Mucosa of descending colon (tissue), 3 donors: ENCODE results near the gene GLYATL3. TPM values are rescaled to one million over a fixed set of nuclear protein-coding genes. Genes with fewer than 3 reads are reported as not detected.

ENCODE experiments used
- ATAC-seq: fragments of 200-7000 bp; cut with Tn5 transposase; one replicate; pipeline ENCODE4 v1.9.1; 2020; ENCODE audit warnings: mild to moderate bottlenecking, moderate library complexity
- DNase-seq, 3 donors: peaks; one replicate each; pipeline ENCODE4 v3.0.0-alpha.2; 2020
- H3K36me3 ChIP-seq: fragments of 200-600 bp; one replicate; pipeline ENCODE4 v1.8.0; 2021; ENCODE audit warnings: low read depth, mild to moderate bottlenecking
- H3K4me1 ChIP-seq: fragments of 200-600 bp; one replicate; pipeline ENCODE4 v1.8.0; 2021; ENCODE audit warnings: low read depth, mild to moderate bottlenecking
- H3K4me3 ChIP-seq: fragments of 200-600 bp; one replicate; pipeline ENCODE4 v1.8.0; 2021; ENCODE audit warnings: mild to moderate bottlenecking
- H3K9me3 ChIP-seq: fragments of 200-600 bp; one replicate; pipeline ENCODE4 v1.8.0; 2021; ENCODE audit warnings: mild to moderate bottlenecking
- CTCF ChIP-seq: fragments of 200-600 bp; IDR thresholded peaks from one replicate; pipeline ENCODE4 v1.8.0; 2022; ENCODE audit warnings: antibody characterized with exemption, mild to moderate bottlenecking
- intact Hi-C, 2 donors: fragments of 100-400 bp; cut with DNase I in 1 of 2; cut with micrococcal nuclease in 1 of 2; formaldehyde crosslinking; loops; one replicate each; pipeline versions ENCODE4 v1.11.0 to v1.11.1; 2022; cut with DNase I, micrococcal nuclease
- total RNA-seq, 3 donors: library from RNA; stranded (reverse); fragmentation: NEBNext Ultra II Directional in 2 of 3; extraction: Animal tissue kit (Norgen Biotek cat#: 25700) in 2 of 3; gene quantifications; one replicate each; pipeline versions ENCODE4 v1.2.1 to v1.2.4, GENCODE V29; 2021 to 2023
- donor health status: DM: no; HTN: no; CAD: no; lungs with moderate emphysema.
- donor health status: DM: no; HTN: no; CAD: no.
- donor health status: DM: no; HTN: yes; CAD: no.

The GLYATL3 gene
- total RNA-seq, 3 donors from 2014 or later = not detected

- intact Hi-C loops = no loop called here
- ATAC-seq = no peak
Observed at GRCh38 chr6:49564552-49564951, 64.8 kb downstream of the GLYATL3 start.

GRCh38 chr6:49565261-49565660, 65.5 kb downstream of the GLYATL3 start:
- intact Hi-C loops = no loop called here
- H3K9me3 ChIP-seq = no peaks in the 10 kb centered on the region
- no peak for TF ChIP-seq CTCF
- H3K4me1 ChIP-seq = no peaks in the 10 kb centered on the region
- no peak overlapping the region for H3K4me3 ChIP-seq
- DNase-seq (no peak), ATAC-seq (no peak)
- no peaks in the 10 kb centered on the region for H3K36me3 ChIP-seq

More at GRCh38 chr6:49564552-49564951, 64.8 kb downstream of the GLYATL3 start:
- DNase-seq = no peak
- TF ChIP-seq CTCF = no peak
- H3K36me3 ChIP-seq = no peaks in the 10 kb centered on the region
- no peak overlapping the region for H3K4me3 ChIP-seq
- H3K4me1 ChIP-seq = no peaks in the 10 kb centered on the region
- H3K9me3 ChIP-seq = no peaks in the 10 kb centered on the region

GRCh38 chr6:49565855-49566254, 66.1 kb downstream of the GLYATL3 start:
- Histone ChIP-seq H3K4me1 (no peaks in the 10 kb centered on the region), H3K4me3 (no peak overlapping the region), H3K36me3 (no peaks in the 10 kb centered on the region), H3K9me3 (no peaks in the 10 kb centered on the region)
- no peak for DNase-seq
- ATAC-seq = peak; percentile 62
- intact Hi-C loops = no loop called here
- TF ChIP-seq CTCF = no peak

- TF ChIP-seq CTCF = no peak
- DNase-seq (no peak), ATAC-seq (no peak)
- intact Hi-C loops = no loop called here
- Histone ChIP-seq H3K4me3 (no peak overlapping the region), H3K4me1 (no peaks in the 10 kb centered on the region), H3K9me3 (no peaks in the 10 kb centered on the region), H3K36me3 (no peaks in the 10 kb centered on the region)
Observed at GRCh38 chr6:49570474-49571079, 70.9 kb downstream of the GLYATL3 start.

GRCh38 chr6:49576618-49577017, 76.9 kb downstream of the GLYATL3 start:
- ATAC-seq (no peak), DNase-seq (no peak)

More at GRCh38 chr6:49576618-49577017, 76.9 kb downstream of the GLYATL3 start:
- intact Hi-C loops = no loop called here
- no peaks in the 10 kb centered on the region for H3K9me3 ChIP-seq
- no peaks in the 10 kb centered on the region for H3K36me3 ChIP-seq
- no peak overlapping the region for H3K4me3 ChIP-seq
- no peak for TF ChIP-seq CTCF
- H3K4me1 ChIP-seq = no peaks in the 10 kb centered on the region

Other genes starting within 250 kb of the GLYATL3 start
- 10 to 100 TPM; 27.9 to 41.5 (median 31.5) TPM for gene MMUT, start 36.7 kb upstream of the GLYATL3 start, total RNA-seq
- gene CENPQ, start 36.6 kb upstream of the GLYATL3 start, total RNA-seq = 1 to 10 TPM; 2.6 to 4.3 (median 3.0) TPM
- 10 to 100 TPM in 1 of 3 donors, 1 to 10 TPM in 2; 4.1 to 10.6 (median 5.4) TPM for gene C6orf141, start 50.7 kb downstream of the GLYATL3 start, total RNA-seq
- gene RHAG, start 136.9 kb downstream of the GLYATL3 start, total RNA-seq = not detected
- gene CRISP2, start 213.6 kb downstream of the GLYATL3 start, total RNA-seq = not detected
- gene CRISP3, start 244.5 kb downstream of the GLYATL3 start, total RNA-seq = not detected